GM12875 (cell line): ENCODE data around the gene NACC2.
"Not testable (repeated sequence)": the region's sequence is repeated elsewhere in the genome, so short reads cannot be mapped to it uniquely, and the experiment has no call there.

ENCODE experiments used
- H3K4me3 ChIP-seq: one replicate; pipeline ENCODE4 v1.5.1; 2011; ENCODE audit warnings: low read depth, low read length, control low read depth
- TF ChIP-seq, protein P1 (sequence below): IDR thresholded peaks from 2 replicates; pipeline ENCODE4 v1.5.1; 2011; ENCODE audit warnings: low read depth, mild to moderate bottlenecking, control low read depth, inconsistent platforms, low read length, moderate library complexity, borderline replicate concordance; ENCODE audit not compliant: insufficient read depth

NACC2 gene

DNA sequence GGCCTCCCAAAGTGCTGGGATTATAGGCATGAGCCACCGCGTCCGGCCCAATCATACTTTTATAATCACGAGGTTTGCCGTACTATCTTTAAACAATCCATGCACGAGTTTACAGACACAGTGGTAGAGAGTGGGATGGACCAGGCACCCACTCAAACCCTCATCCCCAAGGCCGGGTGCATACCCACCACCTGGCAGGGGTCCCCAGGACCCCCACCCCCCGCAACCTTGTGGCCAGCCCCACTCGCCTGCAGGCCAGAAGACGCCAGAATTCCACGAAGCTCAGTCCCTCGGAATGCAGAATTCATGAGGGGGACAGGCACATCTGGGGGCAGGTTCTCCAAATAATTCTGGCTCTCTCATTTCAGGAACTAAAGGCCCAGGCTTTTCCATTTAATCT lies 17.1 kb downstream of the NACC2 start:
- TF ChIP-seq, protein P1, sequence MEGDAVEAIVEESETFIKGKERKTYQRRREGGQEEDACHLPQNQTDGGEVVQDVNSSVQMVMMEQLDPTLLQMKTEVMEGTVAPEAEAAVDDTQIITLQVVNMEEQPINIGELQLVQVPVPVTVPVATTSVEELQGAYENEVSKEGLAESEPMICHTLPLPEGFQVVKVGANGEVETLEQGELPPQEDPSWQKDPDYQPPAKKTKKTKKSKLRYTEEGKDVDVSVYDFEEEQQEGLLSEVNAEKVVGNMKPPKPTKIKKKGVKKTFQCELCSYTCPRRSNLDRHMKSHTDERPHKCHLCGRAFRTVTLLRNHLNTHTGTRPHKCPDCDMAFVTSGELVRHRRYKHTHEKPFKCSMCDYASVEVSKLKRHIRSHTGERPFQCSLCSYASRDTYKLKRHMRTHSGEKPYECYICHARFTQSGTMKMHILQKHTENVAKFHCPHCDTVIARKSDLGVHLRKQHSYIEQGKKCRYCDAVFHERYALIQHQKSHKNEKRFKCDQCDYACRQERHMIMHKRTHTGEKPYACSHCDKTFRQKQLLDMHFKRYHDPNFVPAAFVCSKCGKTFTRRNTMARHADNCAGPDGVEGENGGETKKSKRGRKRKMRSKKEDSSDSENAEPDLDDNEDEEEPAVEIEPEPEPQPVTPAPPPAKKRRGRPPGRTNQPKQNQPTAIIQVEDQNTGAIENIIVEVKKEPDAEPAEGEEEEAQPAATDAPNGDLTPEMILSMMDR = no peak
- no peak overlapping the region for H3K4me3 ChIP-seq

DNA sequence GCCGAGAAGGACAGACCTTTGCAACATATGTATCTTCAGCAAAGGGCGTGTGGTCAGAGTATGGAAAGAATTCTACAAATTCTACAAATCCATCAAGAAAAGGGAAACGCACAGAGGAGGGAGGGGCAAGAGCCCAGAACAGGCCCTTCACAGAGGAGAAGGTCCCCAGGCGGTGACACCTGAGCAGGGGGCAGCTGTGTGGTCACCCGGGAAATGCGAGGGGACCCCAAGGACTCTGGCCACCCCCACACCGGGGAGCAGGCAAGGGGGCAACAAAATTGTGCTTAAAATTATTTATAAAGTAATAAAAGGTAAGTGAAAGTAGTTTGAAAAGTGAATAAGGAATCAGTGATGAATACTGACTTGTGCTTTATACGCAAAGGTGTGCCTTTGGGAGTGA lies 17.6 kb downstream of the NACC2 start:
- TF ChIP-seq, protein P1 = no peak
- H3K4me3 ChIP-seq = no peak overlapping the region

DNA sequence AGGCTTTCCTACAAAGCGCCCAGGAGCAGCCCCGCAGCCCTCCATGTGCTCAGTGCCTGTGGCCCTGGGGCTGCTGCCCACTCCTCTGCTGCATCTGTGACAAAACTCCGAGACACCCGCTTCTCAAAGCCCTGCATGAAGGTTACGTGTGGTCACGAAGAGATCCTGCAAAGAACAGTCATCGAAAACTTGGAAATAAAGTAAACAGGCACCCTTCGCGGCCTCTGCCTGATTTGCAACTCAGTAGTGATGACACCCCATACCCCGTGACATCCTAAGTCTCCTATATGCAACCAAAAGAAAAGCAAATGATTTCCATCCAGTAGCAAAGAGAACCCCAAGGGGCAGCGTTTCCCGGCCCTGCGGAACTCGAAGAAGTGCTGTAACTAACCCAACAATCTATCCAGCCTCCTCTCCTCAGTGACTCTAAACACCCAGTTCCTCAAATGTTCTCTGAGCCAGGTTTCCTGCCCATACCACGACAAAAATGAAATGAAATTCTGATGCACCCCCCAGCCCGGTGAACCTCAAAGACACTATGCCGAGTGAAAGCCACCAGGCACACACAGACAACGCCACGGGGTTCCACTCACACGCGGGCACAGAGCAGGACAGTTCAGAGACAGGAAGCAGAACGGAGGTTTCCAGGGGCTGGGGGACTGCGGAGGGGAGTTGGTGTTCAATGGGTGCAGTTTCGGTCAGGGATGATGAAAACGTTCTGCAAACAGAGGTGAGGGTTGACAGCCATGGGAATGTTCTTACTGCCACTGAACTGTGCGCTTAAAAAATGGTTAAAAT lies 19.0 kb downstream of the NACC2 start:
- TF ChIP-seq, protein P1 = no peak
- no peak overlapping the region for H3K4me3 ChIP-seq

DNA sequence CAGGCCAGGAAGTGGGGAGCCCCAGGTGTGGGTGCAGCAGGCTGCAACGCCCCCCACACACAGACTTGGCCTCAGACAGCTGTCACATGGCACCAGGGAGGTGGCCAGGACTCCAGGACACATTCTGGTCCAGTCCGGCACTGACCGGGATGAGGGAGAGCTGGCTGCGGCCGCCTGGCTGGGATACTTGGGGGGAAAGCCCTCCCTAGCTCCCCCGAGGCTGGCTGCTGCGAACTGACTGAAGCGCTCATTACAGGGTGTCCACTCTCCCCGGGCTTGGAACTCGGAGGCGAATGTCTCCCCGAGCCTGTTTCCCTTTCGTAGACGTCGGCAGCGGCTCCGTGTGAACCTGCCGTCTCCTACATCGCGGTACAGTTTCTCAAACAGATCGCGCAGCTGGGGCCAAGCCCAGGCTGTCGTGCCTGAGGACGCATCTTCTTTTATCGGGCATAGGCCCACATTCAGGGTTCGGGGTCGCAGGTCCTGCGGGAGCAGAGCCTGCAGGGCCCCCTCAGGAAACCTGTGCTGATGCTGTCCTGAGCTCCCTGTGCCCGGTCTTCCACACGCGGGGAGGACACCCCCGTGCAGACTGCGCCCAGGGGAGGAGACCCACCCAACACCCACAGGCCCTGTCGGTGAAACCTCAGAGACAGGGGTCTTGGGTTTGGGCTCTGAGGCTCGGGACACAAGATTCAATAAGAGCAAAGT lies 19.8 kb downstream of the NACC2 start:
- TF ChIP-seq, protein P1 = no peak
- no peak overlapping the region for H3K4me3 ChIP-seq

DNA sequence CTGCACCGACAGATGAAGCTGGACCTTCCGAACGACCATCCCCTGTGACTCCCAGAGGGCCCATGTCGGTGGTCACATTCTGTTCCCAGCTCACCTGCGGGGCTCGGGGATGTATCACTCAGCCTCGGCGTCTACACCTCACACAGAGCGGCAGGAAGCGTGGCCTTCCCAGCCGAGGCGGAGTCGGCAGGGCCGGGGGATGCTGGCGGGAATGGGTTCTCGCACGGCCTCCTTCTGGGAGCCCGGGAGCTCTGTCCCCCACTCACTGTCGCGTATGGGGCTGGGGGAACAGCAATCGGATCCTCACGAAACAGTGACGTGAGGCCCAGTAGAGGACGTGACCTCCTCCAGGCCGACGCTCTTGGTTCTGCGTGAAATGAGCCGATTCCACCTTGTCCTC lies 20.4 kb downstream of the NACC2 start:
- H3K4me3 ChIP-seq = no peak overlapping the region
- TF ChIP-seq, protein P1 = no peak

DNA sequence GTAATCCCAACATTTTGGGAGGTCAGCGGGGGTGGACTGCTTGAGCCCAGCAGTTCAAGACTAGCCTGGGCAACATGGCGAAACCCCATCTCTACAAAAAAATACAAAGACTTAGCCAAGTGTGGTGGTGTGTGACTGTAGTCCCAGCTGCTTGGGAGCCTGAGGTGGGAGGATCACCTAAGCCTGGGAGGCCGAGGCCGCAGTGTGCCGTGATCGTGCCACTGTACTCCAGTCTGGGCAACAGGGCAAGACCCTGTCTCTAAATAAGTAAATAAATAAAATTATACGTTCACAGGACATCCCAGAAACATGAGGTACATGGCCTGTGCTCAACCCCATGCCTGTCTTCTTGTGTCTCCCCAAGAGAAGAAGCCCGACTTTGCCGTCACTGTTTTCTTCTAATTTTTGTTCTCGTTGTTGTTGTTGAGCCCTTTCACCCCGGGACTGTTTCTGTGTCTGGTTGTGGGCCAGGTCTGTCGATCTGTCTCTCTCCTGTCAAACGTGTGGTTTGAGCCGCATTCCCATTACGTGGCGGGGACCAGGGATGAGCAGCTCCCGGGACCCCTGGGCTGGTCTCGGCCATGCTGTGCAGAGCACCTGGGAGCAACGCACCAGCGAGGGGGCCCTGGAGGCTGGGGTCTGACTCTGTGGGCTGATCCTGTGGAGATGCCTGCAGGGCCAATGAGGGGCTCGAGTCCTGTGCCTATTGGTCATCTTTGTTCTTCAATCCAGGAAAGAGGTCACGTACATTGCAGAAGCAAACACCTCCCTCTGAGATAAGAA lies 32.2 kb downstream of the NACC2 start:
- H3K4me3 ChIP-seq = no peak overlapping the region
- TF ChIP-seq, protein P1 = no peak

DNA sequence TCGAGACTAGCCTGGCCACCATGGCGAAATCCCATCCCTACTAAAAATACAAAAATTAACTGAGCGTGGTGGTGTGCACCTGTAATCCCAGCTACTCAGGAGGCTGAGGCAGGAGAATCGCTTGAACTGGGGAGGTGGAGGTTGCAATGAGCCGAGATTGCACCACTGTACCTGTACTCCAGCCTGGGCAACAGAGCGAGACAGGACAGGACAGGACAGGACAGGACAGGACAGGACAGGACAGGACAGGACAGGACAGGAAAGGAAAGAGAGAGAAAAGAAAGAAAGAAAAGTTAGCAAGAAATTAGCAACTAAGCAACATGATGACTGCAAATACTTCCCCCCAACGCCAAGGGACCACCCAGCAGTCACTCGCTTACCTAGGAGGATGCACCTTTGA lies 33.2 kb downstream of the NACC2 start:
- not testable (repeated sequence) for H3K4me3 ChIP-seq
